Measurements from ENCODE around the gene CT47B1.
"Not testable (repeated sequence)": the region's sequence is repeated elsewhere in the genome, so short reads cannot be mapped to it uniquely, and the experiment has no call there.

CT47B1 gene

DNA sequence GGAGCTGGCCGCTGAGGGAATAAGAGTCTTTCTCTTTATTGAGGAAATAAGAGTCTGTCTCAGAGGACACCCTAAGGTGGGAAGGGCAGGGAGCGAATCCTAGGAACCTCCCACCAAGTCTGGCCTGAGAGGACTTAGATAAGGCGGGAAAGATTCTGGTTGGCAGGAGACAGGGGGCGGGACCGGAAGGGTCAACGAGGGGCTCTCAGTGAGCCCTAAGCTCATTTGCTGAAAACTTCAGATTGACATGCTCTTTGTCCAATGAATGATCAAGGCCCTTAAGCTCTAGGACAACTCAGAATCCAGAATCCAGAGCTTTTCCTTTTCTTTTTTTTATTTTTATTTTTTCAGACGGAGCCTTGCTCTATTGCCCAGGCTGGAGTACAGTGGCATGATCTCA is at the start of gene CT47B1:
Gene CT47B1, minus strand, starts transcription at position 101 of the 400 bp plus-strand sequence. CDS start 196 bp downstream, outside the sequence.
- not testable (repeated sequence) for H3K9ac ChIP-seq (ENCODE audit: low read length); H3K27me3 ChIP-seq (ENCODE audit: control insufficient read depth, insufficient read depth, low read length); H3K9me3 ChIP-seq (ENCODE audit: control insufficient read depth, insufficient read depth, low read depth, low read length); H3K36me3 ChIP-seq (ENCODE audit: control insufficient read depth, insufficient read depth, low read length); H3K4me3 ChIP-seq (ENCODE audit: low read depth, low read length); H3K27ac ChIP-seq (ENCODE audit: low read depth, low read length); H3K4me1 ChIP-seq (ENCODE audit: control insufficient read depth, insufficient read depth, low read length)

DNA sequence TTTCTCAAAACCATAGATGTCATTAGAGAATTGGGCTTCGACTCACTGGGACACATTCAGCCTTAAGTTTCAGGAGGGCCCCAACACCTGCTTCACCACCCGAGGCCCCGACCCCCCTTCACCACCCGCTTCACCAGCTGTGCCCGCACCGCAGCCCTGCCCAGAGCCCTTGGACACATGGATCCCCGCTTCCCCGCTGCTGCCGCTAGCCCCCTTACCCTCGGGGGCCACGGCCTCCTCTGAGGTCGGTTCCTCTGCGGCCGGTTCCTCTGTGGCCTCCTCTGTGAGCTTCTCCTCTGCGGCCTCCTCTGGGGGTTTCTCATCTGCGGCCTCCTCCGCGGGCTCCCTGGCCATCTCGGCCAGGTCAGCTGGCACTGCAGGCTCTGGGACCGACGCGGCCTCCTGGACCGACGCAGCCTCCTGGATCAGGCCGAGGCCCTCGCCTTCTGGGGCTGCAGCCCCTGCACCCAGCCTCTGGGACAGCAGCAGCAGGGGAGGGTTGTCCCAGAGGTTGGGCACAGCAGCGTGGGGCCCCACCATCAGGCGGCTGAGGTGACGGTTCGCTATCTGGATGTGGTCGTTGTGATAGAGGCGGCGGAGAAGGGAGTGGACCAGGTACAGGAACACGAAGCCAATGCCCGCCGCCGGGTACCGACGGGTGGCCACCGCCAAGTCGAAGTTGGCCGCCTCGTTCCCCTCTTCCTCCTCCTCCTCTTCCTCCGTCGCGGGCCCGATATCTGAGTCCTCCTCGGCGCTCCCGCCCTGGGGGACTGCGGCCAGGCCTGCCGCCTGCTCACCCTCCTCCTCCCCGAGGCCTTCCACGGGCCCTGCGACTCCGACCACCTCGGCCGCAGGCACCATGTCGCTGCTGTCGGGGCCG is 748 bp downstream of the CT47B1 start:
- Histone ChIP-seq H3K27me3 (ENCODE audit: control insufficient read depth, insufficient read depth, low read length) (no peaks in the 10 kb centered on the region; the same call in 1 of the 2 replicates), H3K27ac (ENCODE audit: low read depth, low read length) (no peak overlapping the region), H3K9me3 (ENCODE audit: control insufficient read depth, insufficient read depth, low read depth, low read length) (no peaks in the 10 kb centered on the region; the same call in 1 of the 2 replicates)

DNA sequence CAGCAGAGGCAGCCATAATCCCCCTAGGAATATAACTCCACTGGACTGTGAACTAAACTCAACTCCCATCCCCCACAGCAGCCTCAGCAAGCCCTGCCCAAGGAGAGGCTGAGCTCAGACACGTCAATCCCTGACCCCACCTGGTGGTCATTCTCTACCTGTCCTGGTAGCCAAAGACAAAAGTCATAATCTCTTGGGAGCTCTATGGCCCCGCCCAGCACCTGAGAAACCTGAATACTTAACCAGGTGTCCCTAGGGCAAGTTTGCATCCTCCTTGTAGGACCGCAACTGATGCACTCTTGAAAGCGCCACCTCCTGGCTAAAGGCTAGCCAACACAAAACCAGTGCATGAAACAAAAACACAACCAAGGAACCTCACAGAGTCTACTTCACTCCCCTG is 18.4 kb downstream of the CT47B1 start:
- H3K36me3 ChIP-seq (ENCODE audit: control insufficient read depth, insufficient read depth, low read length), result no peaks in the 10 kb centered on the region
- no peak overlapping the region for H3K4me3 ChIP-seq (ENCODE audit: low read depth, low read length)
- peaks cover 6% of the 10 kb centered on the region for H3K4me1 ChIP-seq (ENCODE audit: control insufficient read depth, insufficient read depth, low read length)
- H3K9me3 ChIP-seq (ENCODE audit: control insufficient read depth, insufficient read depth, low read depth, low read length), result no peaks in the 10 kb centered on the region
- no peak overlapping the region for H3K9ac ChIP-seq (ENCODE audit: low read length)
- H3K27ac ChIP-seq (ENCODE audit: low read depth, low read length), result no peak overlapping the region
- peaks cover 62% of the 10 kb centered on the region for H3K27me3 ChIP-seq (ENCODE audit: control insufficient read depth, insufficient read depth, low read length)

More for the DNA sequence above, 748 bp downstream of the CT47B1 start:
- no peaks in the 10 kb centered on the region for H3K36me3 ChIP-seq (ENCODE audit: control insufficient read depth, insufficient read depth, low read length)
- no peaks in the 10 kb centered on the region for H3K4me1 ChIP-seq (ENCODE audit: control insufficient read depth, insufficient read depth, low read length)
- H3K9ac ChIP-seq (ENCODE audit: low read length), result no peak overlapping the region
- no peak overlapping the region for H3K4me3 ChIP-seq (ENCODE audit: low read depth, low read length)

GRCh38 chrX:120840827-120841226 is 34.8 kb downstream of the CT47B1 start:
- H3K4me3 ChIP-seq (ENCODE audit: low read depth, low read length), result no peak overlapping the region
- no peak overlapping the region for H3K27ac ChIP-seq (ENCODE audit: low read depth, low read length)
- H3K36me3 ChIP-seq (ENCODE audit: control insufficient read depth, insufficient read depth, low read length), result no peaks in the 10 kb centered on the region
- H3K27me3 ChIP-seq (ENCODE audit: control insufficient read depth, insufficient read depth, low read length), result peaks cover 56% of the 10 kb centered on the region
- H3K9me3 ChIP-seq (ENCODE audit: control insufficient read depth, insufficient read depth, low read depth, low read length), result no peaks in the 10 kb centered on the region
- no peaks in the 10 kb centered on the region for H3K4me1 ChIP-seq (ENCODE audit: control insufficient read depth, insufficient read depth, low read length)
- H3K9ac ChIP-seq (ENCODE audit: low read length), result no peak overlapping the region

DNA sequence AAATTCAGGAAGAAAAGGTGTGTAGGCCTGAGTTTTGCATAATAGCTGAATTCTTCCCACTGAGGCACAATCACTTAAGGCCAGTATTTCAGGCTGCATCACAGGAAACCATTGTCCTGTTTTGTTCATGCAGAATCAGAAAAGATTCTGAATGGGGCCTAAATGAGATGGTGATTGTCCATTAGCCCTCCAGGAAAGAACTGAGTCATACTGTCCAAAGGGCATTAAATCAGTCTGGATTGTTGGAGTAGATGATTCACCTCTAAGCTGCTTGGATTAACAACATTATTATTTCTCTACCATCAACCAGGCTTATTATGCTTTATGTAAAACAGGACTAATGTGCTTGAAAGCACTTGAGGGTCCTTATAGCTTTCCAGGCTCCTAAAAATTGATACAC is 36.2 kb downstream of the CT47B1 start:
- Histone ChIP-seq H3K27me3 (ENCODE audit: control insufficient read depth, insufficient read depth, low read length) (peaks cover 60% of the 10 kb centered on the region), H3K27ac (ENCODE audit: low read depth, low read length) (no peak overlapping the region), H3K9me3 (ENCODE audit: control insufficient read depth, insufficient read depth, low read depth, low read length) (no peaks in the 10 kb centered on the region), H3K4me1 (ENCODE audit: control insufficient read depth, insufficient read depth, low read length) (no peaks in the 10 kb centered on the region), H3K4me3 (ENCODE audit: low read depth, low read length) (no peak overlapping the region), H3K36me3 (ENCODE audit: control insufficient read depth, insufficient read depth, low read length) (no peaks in the 10 kb centered on the region), H3K9ac (ENCODE audit: low read length) (no peak overlapping the region)

- peaks cover 76% of the 10 kb centered on the region for H3K27me3 ChIP-seq (ENCODE audit: control insufficient read depth, insufficient read depth, low read length)
- not testable (repeated sequence) for H3K27ac ChIP-seq (ENCODE audit: low read depth, low read length); H3K36me3 ChIP-seq (ENCODE audit: control insufficient read depth, insufficient read depth, low read length); H3K4me3 ChIP-seq (ENCODE audit: low read depth, low read length); H3K9ac ChIP-seq (ENCODE audit: low read length); H3K4me1 ChIP-seq (ENCODE audit: control insufficient read depth, insufficient read depth, low read length); H3K9me3 ChIP-seq (ENCODE audit: control insufficient read depth, insufficient read depth, low read depth, low read length)
Measured at GRCh38 chrX:120827213-120827612, 48.5 kb downstream of the CT47B1 start.

GRCh38 chrX:120825146-120825545 is 50.5 kb downstream of the CT47B1 start:
- Histone ChIP-seq H3K9ac (ENCODE audit: low read length) (no peak overlapping the region), H3K36me3 (ENCODE audit: control insufficient read depth, insufficient read depth, low read length) (no peaks in the 10 kb centered on the region), H3K4me3 (ENCODE audit: low read depth, low read length) (no peak overlapping the region), H3K27me3 (ENCODE audit: control insufficient read depth, insufficient read depth, low read length) (peaks cover 79% of the 10 kb centered on the region), H3K27ac (ENCODE audit: low read depth, low read length) (no peak overlapping the region), H3K4me1 (ENCODE audit: control insufficient read depth, insufficient read depth, low read length) (no peaks in the 10 kb centered on the region), H3K9me3 (ENCODE audit: control insufficient read depth, insufficient read depth, low read depth, low read length) (no peaks in the 10 kb centered on the region)

GRCh38 chrX:120824021-120824420 is 51.6 kb downstream of the CT47B1 start:
- Histone ChIP-seq H3K4me3 (ENCODE audit: low read depth, low read length) (no peak overlapping the region), H3K9ac (ENCODE audit: low read length) (no peak overlapping the region)

DNA sequence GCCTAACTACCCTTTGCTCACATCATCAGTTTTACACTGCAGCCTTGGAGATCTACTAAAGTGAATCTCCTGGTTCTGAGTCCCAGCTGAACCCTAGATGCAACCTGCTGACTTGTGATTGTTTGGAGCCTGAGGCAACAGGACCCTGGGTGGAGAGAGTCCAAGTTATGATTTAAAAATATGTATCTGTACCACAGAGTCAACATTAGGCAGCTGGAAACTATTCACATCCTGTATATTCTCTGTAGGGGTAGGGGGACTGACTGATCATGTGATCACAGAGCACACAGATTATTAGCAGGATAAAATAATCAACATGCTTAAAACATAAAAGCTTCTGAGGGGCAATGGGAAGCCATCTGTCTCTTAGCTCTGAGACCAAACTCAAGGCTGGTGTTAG is 52.1 kb downstream of the CT47B1 start:
- H3K9ac ChIP-seq (ENCODE audit: low read length), result no peak overlapping the region
- H3K4me1 ChIP-seq (ENCODE audit: control insufficient read depth, insufficient read depth, low read length), result no peaks in the 10 kb centered on the region
- H3K4me3 ChIP-seq (ENCODE audit: low read depth, low read length), result no peak overlapping the region
- H3K36me3 ChIP-seq (ENCODE audit: control insufficient read depth, insufficient read depth, low read length), result no peaks in the 10 kb centered on the region
- H3K9me3 ChIP-seq (ENCODE audit: control insufficient read depth, insufficient read depth, low read depth, low read length), result no peaks in the 10 kb centered on the region
- H3K27me3 ChIP-seq (ENCODE audit: control insufficient read depth, insufficient read depth, low read length), result peaks cover 92% of the 10 kb centered on the region
- H3K27ac ChIP-seq (ENCODE audit: low read depth, low read length), result no peak overlapping the region

More at GRCh38 chrX:120824021-120824420, 51.6 kb downstream of the CT47B1 start:
- H3K27me3 ChIP-seq (ENCODE audit: control insufficient read depth, insufficient read depth, low read length), result peaks cover 89% of the 10 kb centered on the region
- no peaks in the 10 kb centered on the region for H3K9me3 ChIP-seq (ENCODE audit: control insufficient read depth, insufficient read depth, low read depth, low read length)
- no peaks in the 10 kb centered on the region for H3K36me3 ChIP-seq (ENCODE audit: control insufficient read depth, insufficient read depth, low read length)
- no peaks in the 10 kb centered on the region for H3K4me1 ChIP-seq (ENCODE audit: control insufficient read depth, insufficient read depth, low read length)
- no peak overlapping the region for H3K27ac ChIP-seq (ENCODE audit: low read depth, low read length)

All from HUES6 (cell line).